CD4-positive, CD25-positive, alpha-beta regulatory T cell (primary cell): ENCODE measurements around the gene COL9A1. TPM values are rescaled to one million over a fixed set of nuclear protein-coding genes. Genes with fewer than 3 reads are reported as not detected.

Experiments used
- ATAC-seq, 2 donors: fragments of 150-1000 bp; cut with Tn5 transposase; one replicate each; pipeline ENCODE4 v1.10.0; 2021; ENCODE audit warnings: low read depth in 2 of 2, moderate number of reproducible peaks in 2 of 2, moderate library complexity in 1 of 2
- DNase-seq, 3 donors: peaks; one replicate each; pipeline versions ENCODE4 v3.0.0 to v3.0.0-alpha.2; 2012 to 2022; ENCODE audit warnings: mixed read lengths in 1 of 3
- H3K27ac ChIP-seq: one replicate; pipeline ENCODE4 v1.7.0; 2013; ENCODE audit warnings: mild to moderate bottlenecking, low read length; ENCODE audit not compliant: insufficient read depth, poor library complexity, severe bottlenecking
- H3K27me3 ChIP-seq: one replicate; pipeline ENCODE4 v1.7.0; 2013; ENCODE audit warnings: low read length; ENCODE audit not compliant: control insufficient read depth, insufficient read depth
- H3K36me3 ChIP-seq: one replicate; pipeline ENCODE4 v1.7.0; 2013; ENCODE audit warnings: mild to moderate bottlenecking, low read length, moderate library complexity; ENCODE audit not compliant: control insufficient read depth, insufficient read depth
- H3K4me1 ChIP-seq: 2 replicates; pipeline ENCODE4 v1.7.0; 2013; ENCODE audit warnings: mild to moderate bottlenecking, low read length; ENCODE audit not compliant: insufficient read depth, control insufficient read depth, poor library complexity, severe bottlenecking
- H3K4me3 ChIP-seq: one replicate; pipeline ENCODE4 v1.7.0; 2013; ENCODE audit warnings: low read depth, mild to moderate bottlenecking, low read length, moderate library complexity
- H3K9me3 ChIP-seq, 2 experiments: 1 replicate in 1 of 2; 2 replicates in 1 of 2; pipeline ENCODE4 v1.7.0; 2013; ENCODE audit warnings: low read length in 2 of 2, mild to moderate bottlenecking in 1 of 2, moderate library complexity in 1 of 2; ENCODE audit not compliant: control insufficient read depth in 2 of 2
- H3K27ac Mint-ChIP-seq, 3 donors: one replicate each; pipeline ENCODE4 v1.8.0; 2020 to 2022; ENCODE audit warnings: mild to moderate bottlenecking in 3 of 3, mixed read lengths in 3 of 3, moderate library complexity in 2 of 3
- H3K27me3 Mint-ChIP-seq: one replicate; pipeline ENCODE4 v1.8.0; 2022; ENCODE audit warnings: mild to moderate bottlenecking, mixed read lengths
- H3K36me3 Mint-ChIP-seq: one replicate; pipeline ENCODE4 v1.8.0; 2020; ENCODE audit warnings: mixed read lengths
- H3K4me1 Mint-ChIP-seq, 4 donors: one replicate each; pipeline ENCODE4 v1.8.0; 2020 to 2022; ENCODE audit warnings: mixed read lengths in 4 of 4, mild to moderate bottlenecking in 1 of 4
- H3K4me3 Mint-ChIP-seq, 4 donors: one replicate each; pipeline ENCODE4 v1.8.0; 2020 to 2022; ENCODE audit warnings: mild to moderate bottlenecking in 4 of 4, mixed read lengths in 4 of 4, moderate library complexity in 3 of 4
- H3K9me3 Mint-ChIP-seq, 7 donors: one replicate each; pipeline ENCODE4 v1.8.0; 2020 to 2022; ENCODE audit warnings: mixed read lengths in 7 of 7, mild to moderate bottlenecking in 3 of 7, moderate library complexity in 2 of 7
- polyA plus RNA-seq, 4 donors: library from polyadenylated mRNA; unstranded; fragments of 300-500 nt; fragmentation: Illumina TruSeq; gene quantifications; one replicate each; pipeline ENCODE4 v1.2.3, GENCODE V29; 2021
- total RNA-seq: library from RNA; stranded (reverse); gene quantifications from one replicate; pipeline ENCODE4 v1.2.3, GENCODE V29; 2022

Gene COL9A1
- total and polyA plus RNA-seq, 5 donors from 2014 or later = not detected

- Histone ChIP-seq H3K4me1 (no peaks in the 10 kb centered on the region), H3K27me3 (no peaks in the 10 kb centered on the region), H3K27ac (no peak overlapping the region), H3K9me3 (no peaks in the 10 kb centered on the region), H3K36me3 (no peaks in the 10 kb centered on the region), H3K4me3 (no peak overlapping the region)
- no peak for ATAC-seq
- H3K27ac Mint-ChIP-seq = no peak overlapping the region
- H3K36me3 Mint-ChIP-seq = no peaks in the 10 kb centered on the region
- H3K27me3 Mint-ChIP-seq = peaks cover 12% of the 10 kb centered on the region
- H3K4me3 Mint-ChIP-seq = no peak overlapping the region
- no peak for DNase-seq
- no peaks in the 10 kb centered on the region for H3K4me1 Mint-ChIP-seq
- H3K9me3 Mint-ChIP-seq = no peaks in the 10 kb centered on the region
Observed at GRCh38 chr6:70285201-70285600, 17.7 kb downstream of the COL9A1 start.

- Histone ChIP-seq H3K36me3 (no peaks in the 10 kb centered on the region), H3K4me3 (no peak overlapping the region), H3K9me3 (no peaks in the 10 kb centered on the region), H3K4me1 (no peaks in the 10 kb centered on the region), H3K27me3 (peaks cover 3% of the 10 kb centered on the region), H3K27ac (no peak overlapping the region)
- Mint-ChIP-seq H3K27ac (no peak overlapping the region), H3K36me3 (no peaks in the 10 kb centered on the region), H3K4me3 (no peak overlapping the region), H3K9me3 (no peaks in the 10 kb centered on the region), H3K27me3 (peaks cover 18% of the 10 kb centered on the region), H3K4me1 (no peaks in the 10 kb centered on the region)
- no peak for DNase-seq
- no peak for ATAC-seq
Observed at GRCh38 chr6:70282919-70283461, 19.9 kb downstream of the COL9A1 start.

- DNase-seq (no peak), ATAC-seq (no peak)
- Histone ChIP-seq H3K36me3 (no peaks in the 10 kb centered on the region), H3K9me3 (no peaks in the 10 kb centered on the region), H3K4me3 (no peak overlapping the region), H3K27ac (no peak overlapping the region), H3K4me1 (no peaks in the 10 kb centered on the region), H3K27me3 (peaks cover 3% of the 10 kb centered on the region)
- H3K27ac Mint-ChIP-seq = no peak overlapping the region
- no peaks in the 10 kb centered on the region for H3K9me3 Mint-ChIP-seq
- H3K27me3 Mint-ChIP-seq = peaks cover 18% of the 10 kb centered on the region
- H3K4me1 Mint-ChIP-seq = no peaks in the 10 kb centered on the region
- no peak overlapping the region for H3K4me3 Mint-ChIP-seq
- H3K36me3 Mint-ChIP-seq = no peaks in the 10 kb centered on the region
Observed at GRCh38 chr6:70282312-70282918, 20.5 kb downstream of the COL9A1 start.

GRCh38 chr6:70281923-70282311 is 21.0 kb downstream of the COL9A1 start:
- H3K36me3 Mint-ChIP-seq = no peaks in the 10 kb centered on the region
- Histone ChIP-seq H3K4me3 (no peak overlapping the region), H3K9me3 (no peaks in the 10 kb centered on the region), H3K27me3 (peaks cover 3% of the 10 kb centered on the region), H3K4me1 (no peaks in the 10 kb centered on the region), H3K36me3 (no peaks in the 10 kb centered on the region), H3K27ac (no peak overlapping the region)
- no peak overlapping the region for H3K4me3 Mint-ChIP-seq
- peaks cover 18% of the 10 kb centered on the region for H3K27me3 Mint-ChIP-seq
- DNase-seq (no peak), ATAC-seq (no peak)
- no peaks in the 10 kb centered on the region for H3K4me1 Mint-ChIP-seq
- no peak overlapping the region for H3K27ac Mint-ChIP-seq
- H3K9me3 Mint-ChIP-seq = no peaks in the 10 kb centered on the region

- Histone ChIP-seq H3K27me3 (peaks cover 3% of the 10 kb centered on the region), H3K27ac (no peak overlapping the region), H3K9me3 (no peaks in the 10 kb centered on the region), H3K36me3 (no peaks in the 10 kb centered on the region), H3K4me1 (no peaks in the 10 kb centered on the region), H3K4me3 (no peak overlapping the region)
- no peak for DNase-seq
- Mint-ChIP-seq H3K9me3 (no peaks in the 10 kb centered on the region), H3K36me3 (no peaks in the 10 kb centered on the region), H3K4me3 (no peak overlapping the region), H3K27me3 (peaks cover 18% of the 10 kb centered on the region), H3K4me1 (no peaks in the 10 kb centered on the region), H3K27ac (no peak overlapping the region)
- no peak for ATAC-seq
Observed at GRCh38 chr6:70280400-70280853, 22.5 kb downstream of the COL9A1 start.

GRCh38 chr6:70277470-70277869 is 25.4 kb downstream of the COL9A1 start:
- Histone ChIP-seq H3K36me3 (no peaks in the 10 kb centered on the region), H3K27me3 (peaks cover 5% of the 10 kb centered on the region), H3K27ac (no peak overlapping the region), H3K9me3 (no peaks in the 10 kb centered on the region), H3K4me1 (no peaks in the 10 kb centered on the region), H3K4me3 (no peak overlapping the region)
- H3K27me3 Mint-ChIP-seq = peaks cover 17% of the 10 kb centered on the region
- no peak overlapping the region for H3K4me3 Mint-ChIP-seq
- H3K36me3 Mint-ChIP-seq = no peaks in the 10 kb centered on the region
- no peak for ATAC-seq
- peaks cover 0 to 1% (median 0%) of the 10 kb centered on the region in 7 donors for H3K9me3 Mint-ChIP-seq
- H3K4me1 Mint-ChIP-seq = no peaks in the 10 kb centered on the region
- DNase-seq = no peak
- no peak overlapping the region for H3K27ac Mint-ChIP-seq

- DNase-seq (no peak), ATAC-seq (no peak)
- Histone ChIP-seq H3K36me3 (no peaks in the 10 kb centered on the region), H3K27ac (no peak overlapping the region), H3K4me1 (no peaks in the 10 kb centered on the region), H3K9me3 (no peaks in the 10 kb centered on the region), H3K4me3 (no peak overlapping the region), H3K27me3 (peaks cover 5% of the 10 kb centered on the region)
- Mint-ChIP-seq H3K4me3 (no peak overlapping the region), H3K9me3 (peaks cover 0 to 1% (median 0%) of the 10 kb centered on the region in 7 donors), H3K36me3 (no peaks in the 10 kb centered on the region), H3K4me1 (no peaks in the 10 kb centered on the region), H3K27ac (no peak overlapping the region), H3K27me3 (peaks cover 7% of the 10 kb centered on the region)
Observed at GRCh38 chr6:70274338-70274737, 28.5 kb downstream of the COL9A1 start.

- Histone ChIP-seq H3K27ac (no peak overlapping the region), H3K4me3 (no peak overlapping the region), H3K36me3 (no peaks in the 10 kb centered on the region), H3K4me1 (no peaks in the 10 kb centered on the region), H3K9me3 (no peaks in the 10 kb centered on the region), H3K27me3 (peaks cover 6% of the 10 kb centered on the region)
- DNase-seq (no peak), ATAC-seq (no peak)
- peaks cover 0 to 1% (median 0%) of the 10 kb centered on the region in 7 donors for H3K9me3 Mint-ChIP-seq
- no peaks in the 10 kb centered on the region for H3K4me1 Mint-ChIP-seq
- H3K27me3 Mint-ChIP-seq = peaks cover 7% of the 10 kb centered on the region
- no peaks in the 10 kb centered on the region for H3K36me3 Mint-ChIP-seq
- H3K4me3 Mint-ChIP-seq = no peak overlapping the region
- no peak overlapping the region for H3K27ac Mint-ChIP-seq
Observed at GRCh38 chr6:70272071-70272470, 30.8 kb downstream of the COL9A1 start.
